ENCODE results near the gene PLXDC1. TPM values are rescaled to one million over a fixed set of nuclear protein-coding genes. Genes with fewer than 3 reads are reported as not detected.
A peak's percentile ranks its signal among the peaks of the same experiment; 100 is the strongest.

Gene PLXDC1
- total and polyA plus RNA-seq, 12 donors: 1.3 to 5.6 (median 3.9) TPM

DNA sequence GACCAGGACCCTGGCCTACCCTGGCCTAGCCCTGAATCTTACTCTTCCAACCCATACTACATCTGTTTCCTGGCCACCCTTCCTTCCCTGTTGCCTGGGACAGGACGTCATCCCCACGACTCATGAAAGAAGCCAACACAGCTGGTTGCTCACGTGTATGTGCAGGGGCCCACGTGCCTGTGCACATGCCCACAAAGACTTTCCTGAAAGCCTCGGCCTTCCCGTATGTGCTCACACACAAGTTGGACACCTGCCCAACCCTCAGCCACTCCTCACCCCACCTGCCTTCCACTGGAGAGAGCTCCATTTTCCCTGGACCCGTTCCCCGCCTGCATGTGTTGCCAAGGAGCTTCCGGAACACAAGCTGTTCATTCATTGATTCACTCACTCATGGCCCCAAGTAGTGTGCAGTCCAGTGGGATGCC is 7.0 kb downstream of the PLXDC1 start:
- H3K27me3 ChIP-seq: no peaks in the 10 kb centered on the region
- H3K36me3 ChIP-seq (replicated peaks in 1 of 2): no peaks in the 10 kb centered on the region
- no peak for TF ChIP-seq POLR2A (IDR thresholded peaks at IDR 0.05)
- TF ChIP-seq, protein P1, sequence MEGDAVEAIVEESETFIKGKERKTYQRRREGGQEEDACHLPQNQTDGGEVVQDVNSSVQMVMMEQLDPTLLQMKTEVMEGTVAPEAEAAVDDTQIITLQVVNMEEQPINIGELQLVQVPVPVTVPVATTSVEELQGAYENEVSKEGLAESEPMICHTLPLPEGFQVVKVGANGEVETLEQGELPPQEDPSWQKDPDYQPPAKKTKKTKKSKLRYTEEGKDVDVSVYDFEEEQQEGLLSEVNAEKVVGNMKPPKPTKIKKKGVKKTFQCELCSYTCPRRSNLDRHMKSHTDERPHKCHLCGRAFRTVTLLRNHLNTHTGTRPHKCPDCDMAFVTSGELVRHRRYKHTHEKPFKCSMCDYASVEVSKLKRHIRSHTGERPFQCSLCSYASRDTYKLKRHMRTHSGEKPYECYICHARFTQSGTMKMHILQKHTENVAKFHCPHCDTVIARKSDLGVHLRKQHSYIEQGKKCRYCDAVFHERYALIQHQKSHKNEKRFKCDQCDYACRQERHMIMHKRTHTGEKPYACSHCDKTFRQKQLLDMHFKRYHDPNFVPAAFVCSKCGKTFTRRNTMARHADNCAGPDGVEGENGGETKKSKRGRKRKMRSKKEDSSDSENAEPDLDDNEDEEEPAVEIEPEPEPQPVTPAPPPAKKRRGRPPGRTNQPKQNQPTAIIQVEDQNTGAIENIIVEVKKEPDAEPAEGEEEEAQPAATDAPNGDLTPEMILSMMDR (IDR thresholded peaks at IDR 0.05): no peak
- H3K27ac ChIP-seq: no peak overlapping the region
- no peaks in the 10 kb centered on the region for H3K9me3 ChIP-seq (replicated peaks in 1 of 3)
- intact Hi-C loops (cut with DNase I): no loop called here
- peak in 6 of 7 donors; percentile 51 to 71 (median 58) for DNase-seq
- H3K4me3 ChIP-seq: no peak overlapping the region
- no peaks in the 10 kb centered on the region for H3K4me1 ChIP-seq (replicated peaks in 1 of 2)
- WGBS, 4 donors: 42 to 67% (median 47%) methylated on average over 8 to 9 of the region's 9 CpGs

DNA sequence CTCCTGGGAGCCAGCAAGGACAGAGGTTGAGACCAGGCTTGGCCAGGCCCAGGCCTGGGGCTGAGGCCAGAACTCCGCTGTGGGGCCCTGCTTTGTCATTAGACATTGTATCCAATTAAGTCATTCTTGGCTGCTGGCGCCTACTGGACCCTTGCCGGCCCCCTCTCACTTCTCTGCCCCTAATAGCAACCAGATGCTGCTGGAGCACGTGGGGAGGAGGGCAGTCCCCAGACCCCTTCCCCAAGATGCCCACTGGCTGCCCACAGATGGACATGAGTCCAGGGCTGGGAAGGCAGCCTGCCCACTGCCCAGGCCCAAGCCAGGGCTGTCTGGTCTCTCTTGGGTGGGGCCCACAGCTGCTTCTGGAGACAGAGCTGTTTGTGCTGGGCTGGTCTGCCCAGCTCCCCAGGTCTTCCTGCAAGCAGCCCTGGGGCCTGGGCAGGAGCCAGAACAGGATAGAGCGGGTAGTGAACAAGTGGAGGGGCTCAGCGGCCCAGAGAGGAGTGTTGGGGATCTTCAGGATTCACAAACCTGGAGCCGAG is 7.8 kb downstream of the PLXDC1 start:
- no peak for TF ChIP-seq POLR2A (IDR thresholded peaks at IDR 0.05)
- TF ChIP-seq, protein P1 (IDR thresholded peaks at IDR 0.05): no peak
- WGBS, 4 donors: 76 to 90% (median 82%) methylated on average over 2 to 7 of the region's 7 CpGs
- no peak overlapping the region for H3K27ac ChIP-seq

DNA sequence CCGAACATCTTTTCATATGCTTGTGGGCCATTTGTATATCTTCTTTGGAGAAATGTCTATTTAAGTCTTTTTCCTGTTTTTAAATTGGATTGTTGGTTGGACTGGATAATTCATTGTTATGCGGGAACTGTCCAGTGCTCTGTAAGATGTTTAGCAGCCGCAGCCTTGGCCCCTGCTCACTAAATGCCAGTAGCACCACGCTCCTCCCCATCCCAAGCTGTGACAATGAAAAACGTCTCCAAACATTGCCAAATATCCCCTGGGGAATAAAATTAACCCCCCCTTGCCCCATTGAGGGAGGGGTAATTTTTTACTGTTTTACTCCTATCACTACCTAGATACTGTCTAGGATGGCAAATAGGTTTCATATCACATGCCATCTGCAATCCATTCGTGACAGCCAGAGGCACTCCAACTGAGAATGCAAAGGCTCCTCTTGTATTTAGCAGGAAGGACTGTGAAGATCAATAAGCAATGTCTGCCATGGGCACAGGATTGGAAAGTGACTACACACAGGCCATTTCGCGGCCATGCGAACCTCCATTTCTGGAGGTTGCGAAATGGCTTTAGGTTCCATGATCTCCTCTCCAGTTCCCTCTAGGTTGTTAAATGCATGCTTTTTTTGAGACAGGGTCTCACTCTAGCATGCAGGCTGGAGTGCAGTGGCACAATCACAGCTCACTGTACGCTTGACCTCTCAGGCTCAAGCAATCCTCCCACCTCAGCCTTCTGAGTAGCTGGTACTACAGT is 9.3 kb downstream of the PLXDC1 start:
- no peak for DNase-seq
- no peaks in the 10 kb centered on the region for H3K9me3 ChIP-seq (replicated peaks in 1 of 3)
- no peaks in the 10 kb centered on the region for H3K36me3 ChIP-seq (replicated peaks in 1 of 2)
- TF ChIP-seq, protein P1 (IDR thresholded peaks at IDR 0.05): no peak
- no peak for TF ChIP-seq POLR2A (IDR thresholded peaks at IDR 0.05)
- H3K4me3 ChIP-seq: no peak overlapping the region
- WGBS, 4 donors: 81 to 90% (median 82%) methylated on average over 11 of the region's 11 CpGs
- H3K27me3 ChIP-seq: no peaks in the 10 kb centered on the region
- H3K4me1 ChIP-seq (replicated peaks in 1 of 2): no peaks in the 10 kb centered on the region
- intact Hi-C loops (cut with DNase I): no loop called here
- no peak overlapping the region for H3K27ac ChIP-seq

More for the DNA sequence above, 7.8 kb downstream of the PLXDC1 start:
- no peaks in the 10 kb centered on the region for H3K4me1 ChIP-seq (replicated peaks in 1 of 2)
- DNase-seq: no peak
- H3K36me3 ChIP-seq (replicated peaks in 1 of 2): no peaks in the 10 kb centered on the region
- H3K4me3 ChIP-seq: no peak overlapping the region
- H3K27me3 ChIP-seq: no peaks in the 10 kb centered on the region
- H3K9me3 ChIP-seq (replicated peaks in 1 of 3): no peaks in the 10 kb centered on the region
- intact Hi-C loops (cut with DNase I): no loop called here

DNA sequence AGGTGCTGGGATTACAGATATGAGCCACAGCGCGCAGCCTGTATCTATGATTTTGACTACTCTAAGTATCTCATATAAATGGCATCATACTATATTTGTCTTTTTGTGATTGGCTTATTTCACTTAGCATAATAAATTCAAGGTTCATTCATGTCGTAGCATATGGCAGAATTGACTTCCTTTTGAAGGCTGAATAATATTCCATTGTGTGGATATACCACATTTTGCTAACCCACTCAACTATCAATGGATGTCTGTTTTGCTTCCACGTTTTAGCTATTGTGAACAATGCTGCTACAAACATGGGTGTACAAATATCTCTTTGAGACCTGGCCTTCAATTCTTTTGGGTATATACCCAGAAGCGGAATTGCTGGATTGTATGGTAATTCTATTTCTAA is 10.1 kb downstream of the PLXDC1 start:
- Histone ChIP-seq H3K27me3 (no peaks in the 10 kb centered on the region), H3K9me3 (replicated peaks in 1 of 3) (no peaks in the 10 kb centered on the region), H3K4me1 (replicated peaks in 1 of 2) (no peaks in the 10 kb centered on the region), H3K27ac (no peak overlapping the region), H3K36me3 (replicated peaks in 1 of 2) (no peaks in the 10 kb centered on the region), H3K4me3 (no peak overlapping the region)
- 90 to 92% (median 91%) methylated on average over 5 of the region's 5 CpGs for WGBS, 4 donors
- no peak for DNase-seq
- no peak for TF ChIP-seq POLR2A (IDR thresholded peaks at IDR 0.05)
- TF ChIP-seq, protein P1 (IDR thresholded peaks at IDR 0.05): no peak
- intact Hi-C loops (cut with DNase I): no loop called here

Measured in adrenal gland (tissue), 12 donors.